HG02870 (cell line): ENCODE measurements around the gene TMEM272.
"Not testable (repeated sequence)": the region's sequence is repeated elsewhere in the genome, so short reads cannot be mapped to it uniquely, and the experiment has no call there.

Source experiments
- ATAC-seq: cut with Tn5 transposase; IDR thresholded peaks from one replicate; pipeline ENCODE4 v1.9.1; 2021; ENCODE audit warnings: mild to moderate bottlenecking, moderate library complexity; ENCODE audit not compliant: unreplicated experiment

TMEM272 gene

DNA sequence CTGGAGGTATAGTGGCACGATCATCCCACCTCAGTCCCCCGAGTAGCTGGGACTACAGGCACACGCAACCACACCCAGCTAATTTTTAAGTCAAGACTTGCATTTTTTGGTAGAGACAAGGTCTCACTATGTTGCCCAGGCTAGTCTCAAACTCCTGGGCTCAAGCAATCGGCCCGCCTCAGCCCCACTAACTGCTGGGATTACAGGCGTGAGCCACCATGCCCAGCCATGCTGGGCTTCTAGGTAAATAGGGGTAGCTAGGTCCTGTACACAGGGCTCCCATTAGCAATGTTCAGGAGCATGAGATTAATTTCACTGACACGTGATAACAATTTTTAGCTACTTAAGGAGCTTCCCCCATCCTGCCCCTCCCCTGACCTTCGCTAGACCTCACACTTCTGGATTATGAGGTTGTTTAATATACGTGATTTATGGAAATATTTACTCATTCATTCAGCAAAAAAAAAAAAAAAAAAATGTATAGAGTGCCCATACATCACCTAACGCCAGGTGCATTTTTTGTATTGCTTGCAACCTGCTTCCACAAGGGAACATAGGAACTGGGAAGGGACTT is 19.2 kb downstream of the TMEM272 start:
- ATAC-seq = no peak

DNA sequence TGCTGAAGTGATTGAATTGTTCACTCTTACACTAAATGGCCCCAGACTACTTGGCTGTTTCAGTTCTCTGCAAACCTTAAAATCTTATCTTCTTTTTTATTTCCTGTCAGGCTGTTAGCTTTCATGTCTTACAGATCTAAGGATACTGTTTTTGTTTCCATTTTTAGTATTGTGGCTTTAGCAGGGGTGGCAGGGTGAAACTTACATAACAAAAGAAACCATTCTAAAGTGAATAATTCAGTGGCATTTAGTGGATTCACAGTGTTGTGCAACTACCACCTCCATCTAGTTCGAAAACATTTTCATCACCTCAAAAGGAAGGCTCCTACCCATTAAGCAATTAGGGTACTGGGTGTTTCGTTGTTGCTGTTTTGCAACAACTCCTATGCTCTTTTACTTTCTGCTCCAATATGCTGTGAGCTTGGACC is 19.8 kb downstream of the TMEM272 start:
- no peak for ATAC-seq

DNA sequence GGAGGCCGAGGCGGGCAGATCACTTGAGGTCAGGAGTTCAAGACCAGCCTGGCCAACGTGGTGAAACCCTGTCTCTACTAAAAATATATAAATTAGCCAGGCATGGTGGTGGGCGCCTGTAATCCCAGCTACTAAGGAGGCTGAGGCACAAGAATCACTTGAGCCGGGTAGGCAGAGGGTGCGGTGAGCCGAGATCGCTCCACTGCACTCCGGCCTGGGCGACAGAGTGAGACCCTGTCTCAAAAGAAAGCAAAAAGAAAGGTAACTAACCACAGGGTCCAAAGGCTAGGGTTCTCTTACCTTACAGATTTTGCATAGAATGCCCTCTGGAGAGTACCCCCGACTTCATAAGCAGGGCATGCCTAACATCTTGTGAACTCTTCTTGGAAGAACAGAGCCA is 20.3 kb downstream of the TMEM272 start:
- ATAC-seq = not testable (repeated sequence)

DNA sequence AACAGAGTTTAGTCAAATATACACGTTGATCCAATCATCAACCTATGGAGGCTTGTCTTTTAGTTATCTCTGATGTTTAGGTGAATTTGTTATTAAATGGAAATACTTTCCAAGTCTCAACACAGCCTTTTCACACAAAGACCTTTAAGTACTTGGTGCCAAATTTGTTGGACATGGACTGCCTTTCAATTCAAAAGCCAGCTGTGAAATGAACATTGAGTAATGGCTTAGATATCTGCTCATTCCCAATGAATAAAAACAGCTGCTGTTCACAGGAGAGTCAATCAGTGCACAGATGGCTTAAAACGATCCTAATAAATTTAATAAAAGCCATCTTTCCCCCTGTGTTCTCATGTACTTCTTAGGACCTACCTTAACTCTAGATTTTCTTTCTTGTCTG is 21.1 kb downstream of the TMEM272 start:
- ATAC-seq = no peak

DNA sequence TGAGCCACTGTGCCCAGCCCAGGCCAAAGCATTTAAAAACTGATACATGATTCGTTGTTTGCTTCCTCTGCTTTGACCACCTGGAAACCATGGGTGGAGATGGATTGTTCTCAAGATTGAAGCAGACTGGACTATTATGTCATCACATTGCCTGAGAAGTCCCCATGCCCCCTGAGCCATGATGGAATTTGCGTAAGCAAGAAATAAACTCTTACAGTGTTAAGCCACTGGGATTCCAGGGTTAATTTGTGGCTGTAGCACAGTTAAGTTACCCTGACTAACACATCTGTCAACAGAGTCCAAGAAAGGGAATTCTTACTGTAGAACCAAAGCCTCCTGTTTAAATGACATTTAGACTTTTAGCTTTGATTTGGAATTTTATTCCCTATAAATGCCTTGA is 21.6 kb downstream of the TMEM272 start:
- no peak for ATAC-seq

DNA sequence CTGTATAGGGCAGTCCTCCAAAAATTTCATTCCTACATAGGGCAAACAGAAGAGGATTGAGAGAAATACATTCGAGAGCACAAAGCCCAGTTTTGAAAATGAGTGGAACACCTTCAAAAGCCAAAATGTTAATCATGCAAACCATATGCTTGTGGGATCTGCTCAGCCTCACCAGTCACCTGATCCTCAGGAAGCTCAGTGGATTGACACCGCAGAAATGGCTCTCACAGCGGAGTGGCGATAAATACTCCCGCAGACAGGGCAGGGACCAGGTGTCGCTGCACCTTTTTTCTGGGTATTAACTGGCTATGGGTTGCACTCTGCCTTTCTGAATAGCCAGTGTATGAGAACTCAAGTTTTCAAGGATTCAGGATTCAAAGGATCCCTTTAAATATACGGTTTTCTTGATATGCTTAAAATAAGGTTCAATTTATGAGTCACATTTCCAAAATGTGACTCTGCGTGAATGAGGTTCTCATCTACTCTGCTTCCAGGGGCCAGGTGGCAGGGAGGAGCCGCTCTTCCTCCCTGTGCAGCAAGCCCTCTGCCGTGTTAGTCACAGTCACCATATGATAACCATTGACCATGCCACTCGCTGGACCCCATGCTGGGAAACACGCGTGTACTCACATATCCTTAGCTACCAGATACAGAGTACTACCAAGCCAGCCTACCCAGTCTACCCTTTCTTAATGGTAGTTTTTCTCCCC is 22.7 kb downstream of the TMEM272 start:
- ATAC-seq = no peak

DNA sequence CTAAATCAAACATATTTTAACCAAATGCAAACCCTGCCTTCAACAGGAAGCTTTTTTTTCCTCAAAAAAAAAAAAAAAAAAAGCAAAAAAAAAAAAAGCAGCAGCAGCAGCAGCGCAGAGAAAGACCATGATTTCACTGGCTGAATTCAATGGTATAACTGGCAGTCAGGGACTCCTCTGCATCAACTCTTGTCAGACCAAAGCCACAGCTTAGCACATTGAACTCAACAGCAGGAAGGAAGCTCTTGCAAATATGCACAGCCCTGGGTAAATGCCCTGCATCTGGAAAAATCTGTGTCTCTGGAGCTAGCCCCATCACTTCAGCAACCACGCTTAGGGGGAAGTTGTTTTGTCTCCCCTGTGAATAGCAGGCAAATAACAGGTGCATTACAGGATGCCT is 23.4 kb downstream of the TMEM272 start:
- ATAC-seq = no peak

DNA sequence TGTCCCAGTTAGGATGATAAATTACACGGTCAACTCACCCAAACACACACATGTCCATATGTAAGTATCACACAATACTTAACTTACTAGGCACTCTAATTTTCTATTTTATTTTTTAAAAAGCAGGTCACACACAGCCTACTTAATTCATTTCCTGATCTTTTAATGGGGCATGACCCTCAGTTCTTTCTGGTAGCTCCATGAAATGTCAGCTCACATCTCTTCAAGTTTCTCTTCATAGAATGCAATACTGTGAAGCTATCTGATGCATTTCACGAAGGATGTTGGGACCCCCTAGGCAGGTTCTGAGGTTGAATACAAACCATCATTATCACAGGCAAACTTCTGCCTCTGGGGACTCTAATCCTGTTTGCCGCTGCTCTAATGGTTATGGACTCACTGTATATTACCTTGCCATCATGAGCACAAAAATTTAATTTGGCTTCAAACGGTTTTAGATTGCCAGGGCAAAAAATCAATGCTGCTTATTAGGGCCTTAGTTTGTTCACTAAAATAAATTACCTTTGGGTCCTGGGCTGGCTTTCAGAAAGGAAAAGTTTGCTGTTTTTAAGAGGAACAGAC is 24.9 kb downstream of the TMEM272 start:
- ATAC-seq = no peak

DNA sequence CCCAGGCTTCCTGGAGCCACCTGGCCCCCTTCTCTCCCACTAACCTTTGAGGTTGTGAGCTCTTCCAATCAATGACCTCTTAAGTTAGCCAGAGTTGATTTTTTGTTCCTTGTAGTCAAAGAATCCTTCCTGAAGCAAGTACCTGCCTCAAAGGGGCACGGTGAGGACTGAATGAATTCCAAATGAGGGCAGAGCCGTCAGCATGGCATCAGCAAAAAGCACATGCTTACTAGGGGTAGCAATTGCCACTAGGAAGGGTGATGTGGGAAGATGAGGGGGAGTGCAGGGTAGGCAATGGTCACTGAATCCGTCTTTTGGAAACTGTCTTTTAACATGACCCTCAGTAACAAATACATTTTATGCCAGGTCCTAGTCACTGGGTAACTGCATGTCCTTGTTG is 25.4 kb downstream of the TMEM272 start:
- no peak for ATAC-seq

DNA sequence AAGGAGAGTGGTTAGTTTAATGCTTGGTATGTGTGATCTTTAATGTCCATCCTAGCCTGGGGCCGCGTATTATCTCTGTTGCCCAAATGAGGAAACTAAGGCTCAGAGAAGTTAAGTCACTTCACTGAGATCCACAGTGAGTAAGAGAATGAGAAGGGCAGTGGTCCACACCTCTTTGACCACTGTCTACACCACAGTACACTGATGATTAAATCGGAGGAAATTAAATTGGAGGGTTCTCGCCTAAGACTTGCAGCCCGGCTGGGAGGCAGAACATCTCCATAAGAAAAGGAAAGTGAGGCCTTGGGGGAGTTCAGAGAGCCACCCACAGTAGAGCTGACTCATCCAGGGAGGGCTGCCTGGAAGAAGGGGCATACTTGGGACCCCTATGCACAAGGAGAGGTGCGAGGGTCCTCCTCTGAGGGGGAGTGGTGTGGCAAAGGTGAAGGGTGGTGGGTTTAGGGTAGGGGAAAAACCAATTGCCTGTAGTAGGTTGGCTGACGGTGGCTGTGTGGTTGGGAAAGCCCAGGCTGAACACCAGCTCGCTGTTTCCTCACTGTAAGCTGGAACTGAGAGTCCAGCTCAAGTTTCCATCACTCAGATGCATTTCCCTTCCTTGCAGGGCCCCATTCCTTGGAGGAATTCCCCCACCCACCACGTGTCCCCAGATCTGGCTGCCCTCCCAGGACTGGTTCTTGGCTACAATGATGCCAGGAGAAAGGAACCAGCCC is 26.0 kb downstream of the TMEM272 start:
- peak; percentile 56 for ATAC-seq

DNA sequence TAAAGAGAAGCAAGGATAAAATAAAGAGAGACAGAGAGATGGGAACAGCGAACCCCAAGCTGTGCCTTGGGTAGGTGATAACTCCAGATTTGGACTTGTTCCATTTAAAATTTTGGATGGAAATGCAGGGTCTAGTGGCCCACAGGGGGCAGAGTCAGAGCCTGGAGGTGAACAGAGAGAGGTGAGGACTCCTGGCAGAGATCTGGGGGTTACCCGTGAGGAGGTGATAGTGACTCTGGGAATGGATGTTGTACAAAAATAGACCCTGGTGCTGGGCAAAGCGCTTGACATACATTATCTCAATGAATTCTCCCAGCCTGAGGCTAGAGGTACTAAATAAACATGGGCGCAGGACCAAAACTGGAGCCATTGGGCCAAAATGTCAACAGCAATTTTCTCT is 26.7 kb downstream of the TMEM272 start:
- no peak for ATAC-seq

DNA sequence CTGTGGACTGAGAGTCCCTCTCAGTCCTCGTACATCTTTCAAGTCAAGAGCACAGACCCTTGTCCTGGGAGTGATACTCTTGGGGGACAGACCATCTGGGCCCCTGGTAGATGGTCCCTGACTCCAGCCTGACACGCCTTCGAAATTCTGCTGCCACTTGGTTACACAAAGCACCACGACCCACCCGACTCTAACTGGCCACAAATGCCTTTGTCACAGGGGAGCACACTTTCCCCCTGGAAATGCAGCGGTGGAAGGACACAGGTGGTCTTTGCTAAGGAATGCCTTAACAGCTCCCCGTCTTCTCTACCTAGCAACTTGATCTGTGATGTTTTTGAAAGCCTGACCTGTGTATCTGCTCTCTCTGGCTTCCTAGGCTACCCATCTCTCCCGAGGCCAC is 27.3 kb downstream of the TMEM272 start:
- ATAC-seq = no peak

DNA sequence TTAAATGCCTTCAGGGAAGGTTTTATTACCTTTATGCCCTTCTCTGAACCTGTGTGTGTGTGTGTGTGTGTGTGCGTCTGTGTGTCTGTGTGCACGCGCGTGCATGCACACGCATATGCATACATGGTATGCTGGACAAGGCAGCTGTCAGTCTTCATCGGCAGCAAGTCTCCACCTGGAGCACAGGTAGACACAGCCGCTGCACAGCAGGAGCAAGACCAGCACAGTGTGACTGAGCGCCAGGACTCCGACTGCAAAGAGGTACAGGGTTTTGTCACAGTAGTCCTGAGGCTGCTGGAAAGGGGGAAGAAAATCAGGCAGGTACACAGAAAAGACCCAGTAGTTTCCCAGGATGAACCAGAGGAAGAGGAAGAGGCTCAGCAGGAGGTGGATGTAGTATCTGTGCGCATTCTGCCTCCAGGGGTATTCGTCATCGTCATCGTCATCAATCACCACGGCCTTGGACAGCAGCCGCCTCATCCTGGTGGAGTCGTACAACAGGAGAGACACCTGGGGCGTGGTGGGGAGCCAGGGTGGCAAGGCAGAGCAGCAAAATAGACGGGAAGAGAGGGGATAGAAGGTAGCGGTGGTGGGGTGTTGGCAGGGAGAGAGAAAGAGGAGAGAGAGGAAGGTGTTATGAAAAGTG is 28.2 kb downstream of the TMEM272 start:
- no peak for ATAC-seq

DNA sequence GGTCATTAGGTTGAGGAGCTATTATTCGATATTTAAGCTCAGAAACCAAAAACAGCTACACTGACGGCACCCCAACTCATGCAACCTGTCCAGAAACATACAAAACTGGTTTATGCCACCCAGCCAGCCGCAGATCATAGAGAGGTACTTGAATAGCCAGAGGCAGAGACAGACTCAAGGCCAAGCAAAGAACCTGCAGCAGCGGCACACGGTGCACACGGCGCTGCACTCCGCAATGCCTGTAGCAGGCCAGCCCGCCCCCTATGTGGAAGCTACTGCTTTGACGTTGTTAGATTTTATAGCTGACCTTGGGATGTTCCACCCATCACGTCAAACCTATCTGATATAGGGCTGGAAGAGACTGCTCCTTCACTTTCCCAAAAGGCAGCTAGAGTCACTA is 29.1 kb downstream of the TMEM272 start:
- ATAC-seq = no peak

DNA sequence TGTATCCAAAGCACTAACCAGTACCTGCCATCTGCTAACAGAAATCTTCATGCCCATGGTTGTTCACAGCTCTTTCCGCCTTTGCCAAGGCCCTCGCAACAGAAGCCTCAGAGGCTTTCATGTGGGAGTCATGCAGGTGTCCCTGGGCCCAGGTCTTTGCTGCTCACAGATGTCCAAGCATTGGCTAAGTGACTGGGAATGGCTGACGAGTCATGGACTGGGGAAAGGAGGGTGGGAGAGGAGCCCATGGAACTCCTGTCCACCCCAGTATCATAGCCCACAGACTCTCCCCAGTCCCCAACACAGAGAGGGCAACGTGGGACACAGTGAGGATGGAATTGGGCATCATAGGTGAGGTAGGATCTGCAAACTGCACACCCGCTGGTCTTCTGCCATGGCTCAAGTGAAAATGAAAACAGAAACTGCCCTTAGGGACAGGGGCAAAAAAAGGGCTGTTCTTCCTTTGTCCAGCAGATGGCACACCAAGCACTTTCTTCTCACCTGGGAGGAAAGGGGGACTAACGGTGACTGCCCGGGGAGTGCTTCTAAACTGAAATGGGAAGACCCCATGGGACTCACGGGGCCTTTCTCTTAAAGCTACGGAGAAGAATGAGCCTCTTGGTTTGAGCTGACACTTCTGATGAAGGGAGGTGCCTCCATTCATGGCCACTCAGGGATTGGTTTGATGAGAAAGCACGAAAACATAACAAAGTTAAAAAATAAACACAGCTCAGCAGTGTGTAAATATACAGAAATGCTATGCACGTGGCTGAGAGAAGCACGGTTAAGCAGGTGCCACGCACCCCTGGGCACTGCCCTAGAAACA is 29.9 kb downstream of the TMEM272 start:
- peak; percentile 73 for ATAC-seq

DNA sequence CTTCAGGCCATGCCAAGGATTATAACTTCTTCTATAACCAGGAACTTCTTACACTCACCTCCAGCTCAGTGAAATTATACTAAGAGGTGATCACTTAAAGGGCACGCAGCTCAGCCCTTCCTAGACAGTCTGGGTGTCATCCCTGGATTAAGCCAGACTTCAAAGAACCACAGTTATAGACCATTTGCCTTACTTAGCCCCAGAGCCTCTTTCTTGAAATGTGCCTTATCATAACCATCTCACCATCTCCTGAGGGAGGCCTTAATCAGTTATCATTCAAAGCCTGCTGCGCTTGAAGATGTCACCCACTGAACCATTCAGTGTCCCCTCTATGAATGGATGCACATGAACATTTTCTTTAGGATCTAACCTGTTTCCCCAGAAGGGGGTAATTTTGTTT is 30.9 kb downstream of the TMEM272 start:
- ATAC-seq = no peak

DNA sequence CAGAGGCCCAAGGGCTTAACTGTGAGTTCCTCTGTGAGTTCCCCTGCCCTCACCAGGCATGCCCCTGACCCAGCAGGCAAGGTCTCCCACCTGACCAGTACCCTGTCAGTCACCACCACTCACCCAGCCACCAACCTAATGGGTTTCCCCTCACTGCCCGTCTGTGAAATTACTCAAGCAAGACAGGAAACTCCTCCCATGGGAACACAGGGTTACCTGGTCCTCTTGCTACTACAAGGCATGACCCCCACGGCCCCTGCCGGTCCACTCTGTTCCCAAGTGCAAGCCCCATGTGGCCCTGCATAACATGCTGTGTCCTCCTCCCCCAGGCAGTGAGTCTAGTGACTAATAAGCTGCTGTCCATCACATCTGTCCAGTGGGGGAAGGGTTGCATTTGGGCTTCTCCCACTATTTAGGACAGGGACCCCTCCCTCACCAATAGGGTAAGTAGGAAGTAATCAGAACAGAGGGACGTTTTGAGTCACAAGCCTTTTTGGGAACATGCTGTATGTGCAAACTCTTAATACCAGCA is 33.0 kb downstream of the TMEM272 start:
- ATAC-seq = no peak

DNA sequence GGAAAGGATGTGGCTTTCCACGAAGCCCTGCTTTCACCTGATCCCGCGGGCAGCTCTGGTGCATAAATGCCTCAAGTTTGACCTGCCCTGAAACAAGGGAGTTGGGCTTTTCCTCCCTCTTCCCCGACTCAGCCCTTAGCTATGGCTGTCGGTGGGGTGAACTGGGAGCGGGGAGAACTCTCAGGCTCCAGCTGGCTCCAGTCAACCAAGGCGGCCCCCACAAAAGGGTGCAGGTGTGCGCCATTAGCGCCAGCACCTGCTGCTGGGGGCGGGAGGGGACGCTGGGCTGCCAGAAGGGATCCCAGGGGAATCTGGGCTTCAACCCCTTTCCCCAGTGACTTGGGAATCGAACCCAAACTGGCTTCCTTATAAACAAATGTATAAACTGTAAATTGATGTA is 33.9 kb downstream of the TMEM272 start:
- no peak for ATAC-seq

DNA sequence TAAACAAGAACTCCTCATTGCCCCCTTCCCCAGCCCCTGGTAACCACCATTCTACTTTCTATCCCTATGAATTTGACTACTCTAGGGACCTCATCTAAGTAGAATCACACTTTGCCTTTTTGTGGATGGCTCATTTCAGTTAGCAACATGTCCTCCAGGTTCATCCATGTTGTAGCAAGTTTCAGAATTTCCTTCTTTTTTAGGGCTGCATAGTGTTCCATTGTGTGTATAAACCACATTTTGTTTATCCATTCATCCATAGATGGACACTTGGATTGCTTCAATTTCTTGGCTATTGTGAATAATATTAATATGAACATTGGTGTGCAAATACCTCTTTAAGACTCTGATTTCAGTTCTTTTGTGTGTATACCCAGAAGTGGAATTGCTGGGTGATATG is 36.2 kb downstream of the TMEM272 start:
- no peak for ATAC-seq

DNA sequence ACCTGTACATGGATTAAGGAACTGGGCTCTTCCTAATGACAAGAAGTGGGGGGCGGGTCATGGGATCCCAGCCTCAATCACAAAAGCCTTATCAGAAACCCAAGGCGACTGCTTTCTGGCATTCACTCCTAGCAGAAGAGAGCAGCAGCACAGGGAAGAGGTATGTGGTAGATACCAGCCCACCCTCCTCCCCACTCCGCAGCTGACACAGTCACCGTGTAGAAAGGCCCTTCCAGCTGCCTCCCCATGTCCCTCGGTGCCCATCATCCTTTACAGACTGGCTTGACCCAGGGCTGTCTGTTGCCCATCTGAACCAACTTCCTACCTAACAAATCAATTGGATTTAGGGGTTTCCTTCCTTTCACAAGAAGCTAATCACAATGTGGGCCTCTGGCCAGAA is 37.9 kb downstream of the TMEM272 start:
- no peak for ATAC-seq
